22Rv1 (cell line): ENCODE measurements around the gene CERS5.

ENCODE experiments used
- ZFX ChIP-seq: fragments of 450-650 bp; IDR thresholded peaks from 2 replicates; pipeline ENCODE4 v1.6.1; 2017; ENCODE audit warnings: antibody characterized with exemption, borderline replicate concordance
- TF ChIP-seq, protein P1 (sequence below): fragments of 450-650 bp; IDR thresholded peaks from 2 replicates; pipeline ENCODE4 v1.5.1; 2017; ENCODE audit warnings: mild to moderate bottlenecking

DNA sequence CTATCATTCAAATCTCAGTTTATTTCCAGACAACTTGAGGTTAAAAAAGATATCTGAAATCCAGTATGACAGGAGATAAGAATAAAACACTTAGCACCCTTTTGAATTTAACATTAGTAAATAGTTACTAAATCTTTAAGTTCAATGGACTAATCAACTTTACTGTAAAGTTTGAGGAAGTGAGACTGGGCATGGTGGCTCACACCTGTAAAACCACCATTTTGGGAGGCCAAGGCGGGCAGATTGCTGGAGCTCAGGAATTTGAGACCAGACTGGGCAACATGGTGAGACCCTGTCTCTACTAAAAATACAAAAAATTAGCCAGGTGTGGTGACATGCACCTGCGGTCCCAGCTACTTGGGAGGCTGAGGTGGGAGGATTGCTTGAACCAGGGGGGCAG is 40.3 kb upstream of the CERS5 start:
- TF ChIP-seq, protein P1, sequence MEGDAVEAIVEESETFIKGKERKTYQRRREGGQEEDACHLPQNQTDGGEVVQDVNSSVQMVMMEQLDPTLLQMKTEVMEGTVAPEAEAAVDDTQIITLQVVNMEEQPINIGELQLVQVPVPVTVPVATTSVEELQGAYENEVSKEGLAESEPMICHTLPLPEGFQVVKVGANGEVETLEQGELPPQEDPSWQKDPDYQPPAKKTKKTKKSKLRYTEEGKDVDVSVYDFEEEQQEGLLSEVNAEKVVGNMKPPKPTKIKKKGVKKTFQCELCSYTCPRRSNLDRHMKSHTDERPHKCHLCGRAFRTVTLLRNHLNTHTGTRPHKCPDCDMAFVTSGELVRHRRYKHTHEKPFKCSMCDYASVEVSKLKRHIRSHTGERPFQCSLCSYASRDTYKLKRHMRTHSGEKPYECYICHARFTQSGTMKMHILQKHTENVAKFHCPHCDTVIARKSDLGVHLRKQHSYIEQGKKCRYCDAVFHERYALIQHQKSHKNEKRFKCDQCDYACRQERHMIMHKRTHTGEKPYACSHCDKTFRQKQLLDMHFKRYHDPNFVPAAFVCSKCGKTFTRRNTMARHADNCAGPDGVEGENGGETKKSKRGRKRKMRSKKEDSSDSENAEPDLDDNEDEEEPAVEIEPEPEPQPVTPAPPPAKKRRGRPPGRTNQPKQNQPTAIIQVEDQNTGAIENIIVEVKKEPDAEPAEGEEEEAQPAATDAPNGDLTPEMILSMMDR = no peak
- no peak for TF ChIP-seq ZFX
